PFSK-1 (cell line): ENCODE results near the gene FAAH2.

Source experiments
- FOXP2 ChIP-seq: optimal IDR thresholded peaks from 2 replicates; pipeline ENCODE3; 2011; ENCODE audit warnings: borderline replicate concordance, control low read depth, inconsistent platforms; ENCODE audit not compliant: insufficient read depth; ENCODE audit errors: extremely low read length, extremely low read depth
- POLR2AphosphoS5 ChIP-seq: IDR thresholded peaks from 2 replicates; pipeline ENCODE4 v1.6.1; 2012; ENCODE audit warnings: low read depth, mild to moderate bottlenecking, control low read depth, low read length, moderate library complexity
- REST ChIP-seq, 2 experiments: IDR thresholded peaks; 2 replicates each; pipeline versions ENCODE4 v1.6.1 to v1.8.0; 2011 to 2012; ENCODE audit warnings: low read depth in 2 of 2, low read length in 2 of 2, control low read depth in 1 of 2, inconsistent platforms in 1 of 2, mild to moderate bottlenecking in 1 of 2, moderate library complexity in 1 of 2; ENCODE audit not compliant: insufficient read depth in 1 of 2
- SIN3A ChIP-seq: IDR thresholded peaks from 2 replicates; pipeline ENCODE4 v1.6.1; 2012; ENCODE audit warnings: mild to moderate bottlenecking, low read length, moderate library complexity, borderline replicate concordance; ENCODE audit not compliant: insufficient read depth
- TAF1 ChIP-seq: IDR thresholded peaks from 2 replicates; pipeline ENCODE4 v1.6.1; 2012; ENCODE audit warnings: low read length, control low read depth, borderline replicate concordance; ENCODE audit not compliant: insufficient read depth

- no peak for TF ChIP-seq POLR2AphosphoS5
- TF ChIP-seq TAF1: no peak
- TF ChIP-seq SIN3A: no peak
- TF ChIP-seq REST (IDR thresholded peaks at IDR 0.05; ENCODE audit: insufficient read depth in 1 of 2, low read depth in 2 of 2, low read length in 2 of 2): no peak
- no peak for TF ChIP-seq FOXP2
Measured at GRCh38 chrX:57313583-57314215, 27.2 kb downstream of the FAAH2 start.
